EL (cell line): ENCODE data around the gene SNCG.
"Not testable (repeated sequence)": the region's sequence is repeated elsewhere in the genome, so short reads cannot be mapped to it uniquely, and the experiment has no call there.

Source experiments
- DNase-seq: peaks from one replicate; pipeline ENCODE4 v3.0.0-alpha.2; 2016

SNCG gene

GRCh38 chr10:86958116-86958900 lies at the start of gene SNCG:
Gene SNCG, plus strand, starts transcription at chr10:86958599. Its CDS starts 99 bp downstream, at chr10:86958698.
- DNase-seq: no peak

- DNase-seq: no peak
Measured at GRCh38 chr10:86914734-86915133, 43.7 kb upstream of the SNCG start.

- peak; percentile 34 for DNase-seq
Measured at GRCh38 chr10:86918022-86918471, 40.4 kb upstream of the SNCG start.

- DNase-seq: no peak
Measured at GRCh38 chr10:86922553-86922961, 35.8 kb upstream of the SNCG start.

GRCh38 chr10:86929468-86930380 lies 28.7 kb upstream of the SNCG start:
- no peak for DNase-seq

GRCh38 chr10:86931872-86932271 lies 26.5 kb upstream of the SNCG start:
- no peak for DNase-seq

- no peak for DNase-seq
Measured at GRCh38 chr10:86932674-86933073, 25.7 kb upstream of the SNCG start.

GRCh38 chr10:86934162-86934711 lies 24.2 kb upstream of the SNCG start:
- not testable (repeated sequence) for DNase-seq

- DNase-seq: peak; percentile 59
Measured at GRCh38 chr10:86936661-86937501, 21.5 kb upstream of the SNCG start.

- DNase-seq: no peak
Measured at GRCh38 chr10:86937502-86938154, 20.8 kb upstream of the SNCG start.

GRCh38 chr10:86938260-86938659 lies 20.1 kb upstream of the SNCG start:
- DNase-seq: no peak

- DNase-seq: not testable (repeated sequence)
Measured at GRCh38 chr10:86940076-86940475, 18.3 kb upstream of the SNCG start.

GRCh38 chr10:86940677-86941076 lies 17.7 kb upstream of the SNCG start:
- DNase-seq: no peak

- DNase-seq: no peak
Measured at GRCh38 chr10:86941426-86941825, 17.0 kb upstream of the SNCG start.

- DNase-seq: no peak
Measured at GRCh38 chr10:86941991-86942421, 16.4 kb upstream of the SNCG start.

GRCh38 chr10:86942441-86943315 lies 15.7 kb upstream of the SNCG start:
- DNase-seq: no peak

- no peak for DNase-seq
Measured at GRCh38 chr10:86943316-86944030, 14.9 kb upstream of the SNCG start.

GRCh38 chr10:86944031-86944419 lies 14.4 kb upstream of the SNCG start:
- no peak for DNase-seq

GRCh38 chr10:86944471-86944870 lies 13.9 kb upstream of the SNCG start:
- peak; percentile 32 for DNase-seq

GRCh38 chr10:86944907-86945306 lies 13.5 kb upstream of the SNCG start:
- DNase-seq: no peak
